HG03354 (cell line): ENCODE data around the gene MAP4K4.
"Not testable (repeated sequence)": the region's sequence is repeated elsewhere in the genome, so short reads cannot be mapped to it uniquely, and the experiment has no call there.

Experiments
- ATAC-seq: cut with Tn5 transposase; IDR thresholded peaks from one replicate; pipeline ENCODE4 v1.9.1; 2021; ENCODE audit warnings: mild to moderate bottlenecking; ENCODE audit not compliant: unreplicated experiment, poor library complexity, severe bottlenecking

MAP4K4 gene

GRCh38 chr2:101883860-101884259 is 186.4 kb downstream of the MAP4K4 start:
- ATAC-seq: peak; percentile 71

GRCh38 chr2:101884423-101884822 is 186.9 kb downstream of the MAP4K4 start:
- ATAC-seq: no peak

GRCh38 chr2:101887328-101887727 is 189.8 kb downstream of the MAP4K4 start:
- no peak for ATAC-seq

GRCh38 chr2:101889460-101890098 is 192.1 kb downstream of the MAP4K4 start:
- no peak for ATAC-seq

DNA sequence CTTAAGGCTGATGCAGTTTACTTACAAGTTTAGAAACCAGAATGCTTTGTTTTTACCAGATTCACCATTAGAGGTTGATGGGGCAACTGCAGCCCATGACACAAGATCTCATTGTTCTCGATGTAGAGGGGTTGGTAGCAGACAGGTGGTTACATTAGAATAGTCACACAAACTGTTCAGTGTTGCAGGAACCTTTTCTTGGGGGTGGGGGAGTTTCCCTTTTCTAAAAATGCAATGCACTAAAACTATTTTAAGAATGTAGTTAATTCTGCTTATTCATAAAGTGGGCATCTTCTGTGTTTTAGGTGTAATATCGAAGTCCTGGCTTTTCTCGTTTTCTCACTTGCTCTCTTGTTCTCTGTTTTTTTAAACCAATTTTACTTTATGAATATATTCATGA is 194.9 kb downstream of the MAP4K4 start:
- ATAC-seq: no peak

- ATAC-seq: no peak
These were observed 196.3 kb downstream of the MAP4K4 start for GRCh38 chr2:101893681-101894381.

- ATAC-seq: no peak
These were observed 197.5 kb downstream of the MAP4K4 start for GRCh38 chr2:101895039-101895438.

DNA sequence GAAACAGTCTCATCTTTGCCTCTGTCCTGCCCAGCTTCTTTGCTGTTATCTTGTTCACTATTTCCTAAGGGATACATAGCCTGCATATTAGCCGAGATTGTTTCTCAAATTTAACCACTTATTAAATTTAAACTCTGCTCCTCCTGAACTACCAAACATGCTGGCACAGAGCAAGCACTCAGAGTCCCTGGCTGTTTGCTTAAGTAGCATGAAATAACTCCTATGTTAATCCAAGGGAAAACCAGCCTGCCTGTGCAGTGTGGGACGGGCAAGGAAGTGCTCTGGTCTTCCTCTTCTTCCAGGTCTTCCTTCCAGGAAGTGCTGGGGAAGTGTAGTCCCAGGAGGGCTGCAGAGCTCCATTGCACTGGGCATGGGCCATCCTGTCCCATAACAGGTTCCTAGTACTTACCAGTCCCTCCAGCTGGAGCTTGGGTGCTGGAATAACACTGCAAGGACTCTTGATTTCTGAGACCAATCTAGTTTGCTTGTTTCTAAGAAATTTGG is 198.4 kb downstream of the MAP4K4 start:
- no peak for ATAC-seq

- no peak for ATAC-seq
These were observed 199.8 kb downstream of the MAP4K4 start for GRCh38 chr2:101897301-101897700.

DNA sequence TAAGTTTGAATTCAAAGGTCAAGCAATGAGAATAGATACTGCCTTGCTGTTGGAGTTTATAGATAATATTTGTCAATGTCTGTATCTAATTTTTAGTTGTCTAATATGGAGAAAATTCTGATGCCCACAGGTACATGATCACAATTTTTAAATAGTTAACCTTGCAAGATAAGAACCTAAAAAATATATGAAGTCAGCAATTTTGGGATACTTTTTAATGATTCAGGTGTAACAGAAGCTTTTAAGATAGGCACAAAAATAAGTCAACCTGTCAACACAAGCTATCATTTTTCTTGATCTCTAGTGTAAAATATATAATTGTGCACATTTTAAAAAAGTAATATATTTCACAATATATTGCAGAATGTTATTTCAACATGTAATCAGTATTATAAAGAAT is 201.8 kb downstream of the MAP4K4 start:
- ATAC-seq: no peak

- ATAC-seq: no peak
These were observed 202.4 kb downstream of the MAP4K4 start for GRCh38 chr2:101899871-101900270.

DNA sequence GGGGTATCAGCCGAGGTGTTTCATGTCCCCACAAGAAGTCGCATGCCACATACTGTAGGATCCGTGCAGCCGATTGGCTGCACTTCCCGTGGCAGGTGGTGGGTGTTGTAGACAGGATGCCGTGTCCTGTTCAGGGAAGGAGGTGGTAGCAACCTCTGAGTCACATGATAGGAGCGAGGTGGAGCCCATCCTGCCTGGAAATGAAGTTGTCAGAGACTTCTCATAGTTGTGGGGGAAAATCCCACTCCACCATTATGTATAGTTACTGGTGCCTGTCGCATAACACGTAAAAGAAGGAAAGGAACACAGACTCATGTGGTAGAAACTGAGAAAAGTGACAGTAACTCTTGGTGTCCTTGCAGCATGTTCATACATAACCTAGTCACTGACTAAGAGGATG is 202.9 kb downstream of the MAP4K4 start:
- no peak for ATAC-seq

- no peak for ATAC-seq
These were observed 203.7 kb downstream of the MAP4K4 start for GRCh38 chr2:101901241-101901640.

GRCh38 chr2:101902169-101902568 is 204.7 kb downstream of the MAP4K4 start:
- no peak for ATAC-seq

- no peak for ATAC-seq
These were observed 207.4 kb downstream of the MAP4K4 start for GRCh38 chr2:101904916-101905315.

DNA sequence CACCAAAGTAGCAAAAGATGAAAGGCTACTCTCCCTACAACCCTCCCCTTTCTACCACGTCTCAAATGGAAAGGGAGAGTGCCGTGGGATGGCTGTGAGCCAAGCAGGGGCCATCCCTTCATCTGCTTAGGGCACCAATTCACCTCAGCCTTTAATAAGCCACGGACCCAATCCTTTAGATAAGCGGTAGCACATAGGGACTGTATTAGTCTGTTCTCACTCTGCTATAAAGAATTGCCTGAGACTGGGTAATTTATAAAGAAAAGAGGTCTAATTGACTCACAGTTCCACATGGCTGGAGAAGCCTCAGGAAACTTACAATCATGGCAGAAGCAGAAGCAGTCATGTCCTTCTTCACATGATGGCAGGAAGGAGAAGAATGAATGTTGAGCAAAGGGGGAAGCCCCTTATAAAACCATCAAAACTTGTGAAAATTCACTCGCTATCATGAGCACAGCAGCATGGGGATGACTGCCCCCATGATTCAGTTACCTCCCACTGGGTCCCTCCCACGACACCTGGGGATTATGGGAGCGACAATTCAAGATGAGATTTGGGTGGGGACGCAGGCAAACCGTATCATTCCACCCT is 208.3 kb downstream of the MAP4K4 start:
- ATAC-seq: no peak

GRCh38 chr2:101909760-101910159 is 212.3 kb downstream of the MAP4K4 start:
- ATAC-seq: no peak

DNA sequence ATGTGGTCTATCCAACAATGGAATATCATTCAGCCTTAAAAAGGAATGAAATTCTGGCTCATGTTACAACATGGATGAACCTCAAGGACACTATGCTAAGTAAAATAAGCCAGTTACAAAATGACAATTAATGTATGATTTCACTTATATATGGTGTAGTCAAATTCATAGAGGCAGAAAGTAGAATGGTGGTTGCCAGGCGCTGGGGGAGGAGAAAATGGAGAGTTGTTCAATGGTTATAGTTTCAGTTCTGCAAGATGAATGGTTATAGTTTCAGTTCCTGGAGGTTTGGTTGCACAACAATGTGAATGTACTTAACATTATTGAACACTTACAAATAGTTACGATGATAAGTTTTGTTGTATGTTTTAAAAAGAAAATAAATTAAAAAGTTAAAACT is 215.0 kb downstream of the MAP4K4 start:
- peak; percentile 100 for ATAC-seq

- ATAC-seq: no peak
These were observed 223.9 kb downstream of the MAP4K4 start for GRCh38 chr2:101921319-101921952.

- no peak for ATAC-seq
These were observed 224.4 kb downstream of the MAP4K4 start for GRCh38 chr2:101921953-101922325.

DNA sequence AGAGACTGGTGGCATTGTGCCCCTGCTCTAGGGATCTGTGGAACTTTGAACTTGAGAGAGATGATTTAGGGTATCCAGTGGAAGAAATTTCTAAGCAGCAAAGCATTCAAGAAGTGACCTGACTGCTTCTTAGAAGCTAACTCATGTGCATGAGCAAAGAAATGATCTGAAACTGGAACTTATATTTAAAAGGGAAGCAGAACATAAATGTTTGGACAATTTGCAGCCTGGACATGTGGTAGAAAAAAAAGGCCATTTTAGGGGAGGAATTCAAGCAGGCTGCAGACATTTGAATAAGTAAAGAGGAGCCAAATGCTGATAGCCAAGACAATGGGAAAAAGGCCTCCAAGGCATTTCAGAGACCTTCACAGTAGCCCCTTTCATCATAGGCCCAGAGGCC is 226.8 kb downstream of the MAP4K4 start:
- ATAC-seq: not testable (repeated sequence)
